OCI-LY7 (cell line): Measurements from ENCODE around the gene YY1. TPM values are rescaled to one million over a fixed set of nuclear protein-coding genes. Genes with fewer than 3 reads are reported as not detected.
A peak's percentile ranks its signal among the peaks of the same experiment; 100 is the strongest.

ENCODE experiments used
- BruUV-seq: library from RNA; stranded (reverse); fragments of 400-500 nt; replicated peaks from 2 replicates; lab custom pipeline; 2021; lab: Mats Ljungman, UMichigan
- CTCF ChIA-PET: fragments of 300-600 bp; sonication (Branson Sonifier 250); formaldehyde crosslinking; loops from one replicate; lab custom pipeline; 2022; ENCODE audit warnings: antibody characterized with exemption; ENCODE audit not compliant: unreplicated experiment; lab: Charles Lee
- POLR2A ChIA-PET: fragments of 300-600 bp; sonication (Branson Sonifier 250); formaldehyde crosslinking; loops from one replicate; lab custom pipeline; 2022; ENCODE audit warnings: antibody characterized with exemption; lab: Charles Lee
- DNase-seq: peaks from one replicate; pipeline ENCODE4 v3.0.0-alpha.2; 2015; ENCODE audit warnings: low spot score
- H2AFZ ChIP-seq: fragments of 200-600 bp; sonication (generic), shearing (Covaris generic); 2 replicates; pipeline ENCODE4 v1.6.1; 2014; ENCODE audit warnings: mild to moderate bottlenecking, antibody characterized with exemption, low read length, moderate library complexity
- H3K27ac ChIP-seq: fragments of 200-600 bp; sonication (generic); 2 replicates; pipeline ENCODE4 v1.5.1; 2014; ENCODE audit warnings: mixed run types, low read depth, mild to moderate bottlenecking, moderate library complexity, low read length, inconsistent platforms; ENCODE audit not compliant: poor library complexity, severe bottlenecking
- H3K36me3 ChIP-seq: fragments of 200-600 bp; sonication (generic); 2 replicates; pipeline ENCODE4 v1.6.1; 2014; ENCODE audit warnings: mild to moderate bottlenecking, antibody characterized with exemption, low read length, moderate library complexity, mixed read lengths; ENCODE audit not compliant: insufficient read depth
- H3K4me1 ChIP-seq: fragments of 200-600 bp; sonication (generic); 2 replicates; pipeline ENCODE4 v1.5.1; 2014; ENCODE audit warnings: mild to moderate bottlenecking, low read length; ENCODE audit not compliant: insufficient read depth, poor library complexity, severe bottlenecking
- H3K4me2 ChIP-seq: fragments of 200-600 bp; sonication (generic); 2 replicates; pipeline ENCODE4 v1.6.1; 2014; ENCODE audit warnings: mild to moderate bottlenecking, low read length
- H3K4me3 ChIP-seq: fragments of 200-600 bp; sonication (generic); 2 replicates; pipeline ENCODE4 v1.5.1; 2014; ENCODE audit warnings: mild to moderate bottlenecking, low read depth, low read length; ENCODE audit not compliant: poor library complexity, severe bottlenecking
- H3K79me2 ChIP-seq: fragments of 200-600 bp; sonication (generic); 2 replicates; pipeline ENCODE4 v1.6.1; 2016; ENCODE audit warnings: low read depth, mild to moderate bottlenecking, low read length, moderate library complexity, mixed read lengths; ENCODE audit not compliant: insufficient read depth
- H3K9me2 ChIP-seq: fragments of 200-600 bp; sonication (generic); 2 replicates; pipeline ENCODE4 v1.6.1; 2016; ENCODE audit warnings: mild to moderate bottlenecking, low read length, mixed read lengths; ENCODE audit not compliant: insufficient read depth
- H3K9me3 ChIP-seq: fragments of 200-600 bp; sonication (generic); 2 replicates; pipeline ENCODE4 v1.6.1; 2014; ENCODE audit warnings: mild to moderate bottlenecking, mixed run types, low read length, mixed read lengths
- H4K20me1 ChIP-seq: fragments of 200-600 bp; sonication (generic); 2 replicates; pipeline ENCODE4 v1.6.1; 2014; ENCODE audit warnings: mild to moderate bottlenecking, antibody characterized with exemption, low read length, moderate library complexity, mixed read lengths; ENCODE audit not compliant: insufficient read depth
- CTCF ChIP-seq: fragments of 200-600 bp; sonication (generic); conservative IDR thresholded peaks from 2 replicates; pipeline ENCODE4 v1.5.1; 2014; ENCODE audit warnings: mild to moderate bottlenecking, antibody characterized with exemption, low read length, moderate library complexity, mixed read lengths
- EZH2phosphoT487 ChIP-seq: fragments of 200-600 bp; sonication (generic); IDR thresholded peaks from 2 replicates; pipeline ENCODE4 v1.6.1; 2018; ENCODE audit warnings: low read depth, borderline replicate concordance, mild to moderate bottlenecking, mixed run types, antibody characterized with exemption, low read length, moderate library complexity, mixed read lengths
- intact Hi-C: fragments of 100-400 bp; cut with micrococcal nuclease; formaldehyde crosslinking; loops from one replicate; pipeline ENCODE4 v1.10.0; 2022; ENCODE audit not compliant: unreplicated experiment
- total RNA-seq, 2 experiments: library from RNA; depleted of rRNA in 1 of 2; stranded (reverse); fragments of >200 nt in 1 of 2; shearing (Covaris generic) in 1 of 2; gene quantifications; 2 replicates each; pipeline ENCODE4 v1.2.3, GENCODE V29; 2014 to 2022

Gene YY1
- total RNA-seq, 2 experiments from 2014 or later = 59.9 to 140 TPM

- no TSS peak for BruUV-seq
- CTCF ChIA-PET = no interaction called here
- H3K4me3 ChIP-seq = peak overlapping the region; percentile 76
- TF ChIP-seq EZH2phosphoT487 (no peak), CTCF (no peak)
- H4K20me1 ChIP-seq = no peaks in the 10 kb centered on the region; the same call in 1 of the 2 replicates
- H3K9me2 ChIP-seq = no peaks in the 10 kb centered on the region
- H3K4me1 ChIP-seq = peaks cover 17% of the 10 kb centered on the region
- no peak for DNase-seq
- POLR2A ChIA-PET = interaction anchor here (0.8 kb wide), 1 partner anchor 9 kb away, joined by 4 read pairs; no protein-coding TSS in a partner anchor
- peak overlapping the region; percentile 86 for H3K4me2 ChIP-seq
- no peaks in the 10 kb centered on the region for H3K9me3 ChIP-seq
- no peak overlapping the region for H3K27ac ChIP-seq
- intact Hi-C loops = loop anchor here (1.0 to 5.0 kb wide), 2 partner anchors 44 to 91 kb away; no protein-coding TSS in a partner anchor
- no peak overlapping the region for H2AFZ ChIP-seq
- no peaks in the 10 kb centered on the region for H3K79me2 ChIP-seq
- H3K36me3 ChIP-seq = peaks cover 22% of the 10 kb centered on the region; the same call in 1 of the 2 replicates
These were observed 47.0 kb downstream of the YY1 start for GRCh38 chr14:100285913-100286400.

- Histone ChIP-seq H3K4me2 (no peak overlapping the region), H3K27ac (no peak overlapping the region), H3K9me2 (no peaks in the 10 kb centered on the region), H3K4me3 (no peak overlapping the region), H3K36me3 (peaks cover 15% of the 10 kb centered on the region; the same call in 1 of the 2 replicates), H4K20me1 (no peaks in the 10 kb centered on the region; the same call in 1 of the 2 replicates), H3K4me1 (peaks cover 17% of the 10 kb centered on the region), H3K79me2 (no peaks in the 10 kb centered on the region), H2AFZ (no peak overlapping the region), H3K9me3 (no peaks in the 10 kb centered on the region)
- intact Hi-C loops = loop anchor here (5.0 kb wide), 1 partner anchor 44 kb away; no protein-coding TSS in a partner anchor
- DNase-seq = no peak
- ChIA-PET POLR2A (no interaction called here), CTCF (no interaction called here)
- BruUV-seq = no TSS peak
- TF ChIP-seq EZH2phosphoT487 (no peak), CTCF (no peak)
These were observed 47.7 kb downstream of the YY1 start for GRCh38 chr14:100286484-100287191.
